Naive thymus-derived CD4-positive, alpha-beta T cell (primary cell): Measurements from ENCODE around the gene NBEA. TPM values are rescaled to one million over a fixed set of nuclear protein-coding genes. Genes with fewer than 3 reads are reported as not detected.

ENCODE experiments used
- ATAC-seq: fragments of 150-1000 bp; cut with Tn5 transposase; 2 replicates; pipeline ENCODE4 v1.10.0; 2021; ENCODE audit warnings: mild to moderate bottlenecking, moderate library complexity
- CTCF ChIA-PET: fragments of 350-600 bp; sonication (Branson Sonifier 250); formaldehyde crosslinking; loops from one replicate; lab custom pipeline; 2021; ENCODE audit warnings: antibody characterized with exemption; lab: Charles Lee
- POLR2A ChIA-PET: fragments of 350-600 bp; sonication (Branson Sonifier 250); formaldehyde crosslinking; loops from one replicate; lab custom pipeline; 2021; ENCODE audit warnings: antibody characterized with exemption, inconsistent platforms; lab: Charles Lee
- DNase-seq, 9 donors: peaks; one replicate each; pipeline versions ENCODE4 v3.0.0 to v3.0.0-alpha.2; 2020 to 2022; ENCODE audit warnings: mixed read lengths in 1 of 9
- H3K27ac ChIP-seq: one replicate; pipeline ENCODE4 v1.7.0; 2013; ENCODE audit warnings: mild to moderate bottlenecking, low read depth, low read length, moderate library complexity
- H3K27me3 ChIP-seq, 2 donors: one replicate each; pipeline ENCODE4 v1.7.0; 2013; ENCODE audit warnings: low read length in 2 of 2, mild to moderate bottlenecking in 2 of 2, moderate library complexity in 2 of 2; ENCODE audit not compliant: control insufficient read depth in 2 of 2, insufficient read depth in 2 of 2
- H3K36me3 ChIP-seq, 3 experiments: 1 replicate in 2 of 3; 2 replicates in 1 of 3; pipeline ENCODE4 v1.7.0; 2013; ENCODE audit warnings: low read length in 3 of 3, mild to moderate bottlenecking in 3 of 3, moderate library complexity in 1 of 3; ENCODE audit not compliant: insufficient read depth in 3 of 3, control insufficient read depth in 2 of 3
- H3K4me1 ChIP-seq, 2 donors: one replicate each; pipeline ENCODE4 v1.7.0; 2013; ENCODE audit warnings: low read length in 2 of 2, mild to moderate bottlenecking in 2 of 2, moderate library complexity in 1 of 2; ENCODE audit not compliant: control insufficient read depth in 2 of 2, insufficient read depth in 2 of 2
- H3K4me3 ChIP-seq: 2 replicates; pipeline ENCODE4 v1.7.0; 2013; ENCODE audit warnings: mild to moderate bottlenecking, low read length
- H3K9me3 ChIP-seq, 3 experiments: 1 replicate in 2 of 3; 2 replicates in 1 of 3; pipeline ENCODE4 v1.7.0; 2013; ENCODE audit warnings: low read length in 3 of 3; ENCODE audit not compliant: control insufficient read depth in 2 of 3
- H3K27ac Mint-ChIP-seq, 9 donors: one replicate each; pipeline ENCODE4 v1.8.0; 2020 to 2022; ENCODE audit warnings: mixed read lengths in 9 of 9, mild to moderate bottlenecking in 8 of 9, moderate library complexity in 5 of 9, inconsistent platforms in 2 of 9
- H3K27me3 Mint-ChIP-seq, 5 donors: one replicate each; pipeline ENCODE4 v1.8.0; 2021 to 2022; ENCODE audit warnings: mixed read lengths in 5 of 5, mild to moderate bottlenecking in 1 of 5
- H3K36me3 Mint-ChIP-seq, 5 donors: one replicate each; pipeline ENCODE4 v1.8.0; 2020 to 2022; ENCODE audit warnings: mixed read lengths in 5 of 5, mild to moderate bottlenecking in 3 of 5, inconsistent platforms in 1 of 5
- H3K4me1 Mint-ChIP-seq, 7 donors: one replicate each; pipeline ENCODE4 v1.8.0; 2020 to 2022; ENCODE audit warnings: mixed read lengths in 7 of 7, mild to moderate bottlenecking in 3 of 7, inconsistent platforms in 1 of 7
- H3K4me3 Mint-ChIP-seq, 10 donors: one replicate each; pipeline ENCODE4 v1.8.0; 2020 to 2022; ENCODE audit warnings: mild to moderate bottlenecking in 10 of 10, mixed read lengths in 10 of 10, moderate library complexity in 6 of 10, inconsistent platforms in 2 of 10
- H3K9me3 Mint-ChIP-seq, 11 donors: one replicate each; pipeline ENCODE4 v1.8.0; 2020 to 2022; ENCODE audit warnings: mixed read lengths in 11 of 11, mild to moderate bottlenecking in 4 of 11, inconsistent platforms in 1 of 11, moderate library complexity in 1 of 11
- intact Hi-C, 2 donors: fragments of 100-400 bp; cut with micrococcal nuclease; formaldehyde crosslinking; loops; one replicate each; pipeline ENCODE4 v1.15.1; 2023
- polyA plus RNA-seq, 2 donors: library from polyadenylated mRNA; unstranded; fragments of 300-500 nt; fragmentation: Illumina TruSeq; gene quantifications; one replicate each; pipeline ENCODE4 v1.2.3, GENCODE V29; 2021
- total RNA-seq, 6 experiments: library from RNA in 5 of 6; stranded (reverse) in 5 of 6; gene quantifications; 1 replicate in 5 of 6; 2 replicates in 1 of 6; pipeline ENCODE4 v1.2.3 and lab custom pipeline; 2021 to 2026

NBEA gene
- total and polyA plus RNA-seq, 7 experiments from 2014 or later = 0.15 to 6.3 (median 3.2) TPM

DNA sequence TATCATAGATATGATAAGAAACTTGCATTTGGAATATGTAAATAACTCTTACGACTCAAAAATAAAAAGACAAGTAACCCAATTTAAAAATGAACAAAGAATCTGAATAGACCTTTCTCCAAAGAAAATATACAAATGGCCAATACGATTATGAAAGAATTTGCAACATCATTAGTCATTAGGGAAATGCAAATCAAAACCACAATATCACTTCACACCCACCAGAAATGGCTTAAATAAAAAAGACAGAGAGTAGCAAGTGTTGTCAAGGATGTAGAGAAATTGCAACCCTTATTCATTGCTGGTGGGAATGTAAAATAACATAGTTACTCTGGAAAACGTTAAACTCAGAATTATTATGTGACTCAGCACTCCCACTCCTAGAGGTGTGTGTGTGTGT lies 761.0 kb downstream of the NBEA start:
- CTCF ChIA-PET = no interaction called here
- no peaks in the 10 kb centered on the region for H3K4me1 Mint-ChIP-seq
- no peak overlapping the region for H3K27ac Mint-ChIP-seq
- no peak overlapping the region for H3K27ac ChIP-seq
- POLR2A ChIA-PET = no interaction called here
- ATAC-seq (no peak), DNase-seq (no peak)
- no peaks in the 10 kb centered on the region for H3K4me1 ChIP-seq
- H3K9me3 ChIP-seq = no peaks in the 10 kb centered on the region
- peaks cover 0 to 3% (median under 1%) of the 10 kb centered on the region in 11 donors for H3K9me3 Mint-ChIP-seq
- H3K4me3 Mint-ChIP-seq = no peak overlapping the region
- no peaks in the 10 kb centered on the region for H3K36me3 Mint-ChIP-seq
- H3K27me3 Mint-ChIP-seq = peaks cover 0 to 26% (median 8%) of the 10 kb centered on the region in 5 donors
- H3K4me3 ChIP-seq = no peak overlapping the region
- no peaks in the 10 kb centered on the region for H3K36me3 ChIP-seq
- H3K27me3 ChIP-seq = no peaks in the 10 kb centered on the region
- intact Hi-C loops = no loop called here

DNA sequence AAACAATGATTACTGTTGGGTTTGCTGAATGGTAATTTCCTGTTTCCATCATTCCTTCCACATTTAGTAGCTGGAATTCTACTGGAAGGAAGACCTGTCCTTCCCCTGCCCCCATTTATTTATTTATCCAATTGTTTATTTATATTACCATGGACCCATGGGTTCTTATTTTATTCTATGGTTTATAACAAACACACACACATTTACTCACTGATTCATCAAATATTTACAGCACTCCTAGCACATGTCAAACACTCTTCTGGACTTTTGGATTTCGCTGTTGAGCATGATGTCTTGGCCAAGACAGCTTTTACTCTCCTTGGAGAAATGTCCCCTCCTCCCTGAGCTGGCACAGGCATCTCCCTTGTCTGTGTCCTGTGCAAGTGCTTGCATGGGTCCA lies 762.3 kb downstream of the NBEA start:
- Histone ChIP-seq H3K9me3 (no peaks in the 10 kb centered on the region), H3K27ac (no peak overlapping the region), H3K36me3 (no peaks in the 10 kb centered on the region), H3K4me1 (no peaks in the 10 kb centered on the region), H3K27me3 (no peaks in the 10 kb centered on the region), H3K4me3 (no peak overlapping the region)
- Mint-ChIP-seq H3K4me3 (no peak overlapping the region), H3K9me3 (peaks cover 0 to 5% (median 1%) of the 10 kb centered on the region in 11 donors), H3K36me3 (no peaks in the 10 kb centered on the region), H3K4me1 (no peaks in the 10 kb centered on the region), H3K27me3 (peaks cover 0 to 21% (median 5%) of the 10 kb centered on the region in 5 donors), H3K27ac (no peak overlapping the region)
- CTCF ChIA-PET = no interaction called here
- ATAC-seq (no peak), DNase-seq (no peak)
- POLR2A ChIA-PET = no interaction called here
- intact Hi-C loops = no loop called here

DNA sequence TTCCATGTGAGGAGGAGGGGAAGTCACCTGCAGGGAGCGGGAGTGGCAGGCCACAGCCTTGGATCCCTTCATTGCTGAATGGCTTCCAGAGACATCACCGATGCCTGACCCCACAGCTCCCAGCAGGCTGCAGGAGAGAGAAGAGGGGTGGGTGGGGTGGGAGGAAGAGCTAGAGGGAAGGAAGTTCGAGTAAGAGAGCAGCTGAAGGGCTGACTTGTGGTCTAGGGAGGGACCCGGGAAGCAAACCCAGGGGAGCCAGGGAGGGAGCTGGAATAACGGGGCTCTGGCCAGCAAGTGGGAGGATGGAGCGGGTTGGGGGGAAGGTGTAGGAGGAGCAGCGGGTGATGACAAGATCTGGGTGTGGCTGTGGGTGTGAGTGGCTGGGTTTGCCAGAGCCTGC lies 764.2 kb downstream of the NBEA start:
- Histone ChIP-seq H3K9me3 (no peaks in the 10 kb centered on the region), H3K4me1 (no peaks in the 10 kb centered on the region), H3K27ac (no peak overlapping the region), H3K27me3 (no peaks in the 10 kb centered on the region), H3K36me3 (no peaks in the 10 kb centered on the region), H3K4me3 (no peak overlapping the region)
- no peaks in the 10 kb centered on the region for H3K4me1 Mint-ChIP-seq
- H3K36me3 Mint-ChIP-seq = no peaks in the 10 kb centered on the region
- peaks cover 0 to 6% (median 2%) of the 10 kb centered on the region in 11 donors for H3K9me3 Mint-ChIP-seq
- DNase-seq = no peak
- ChIA-PET POLR2A (no interaction called here), CTCF (no interaction called here)
- peaks cover 0 to 12% (median 0%) of the 10 kb centered on the region in 5 donors for H3K27me3 Mint-ChIP-seq
- no peak for ATAC-seq
- no peak overlapping the region for H3K4me3 Mint-ChIP-seq
- intact Hi-C loops = no loop called here
- no peak overlapping the region for H3K27ac Mint-ChIP-seq

DNA sequence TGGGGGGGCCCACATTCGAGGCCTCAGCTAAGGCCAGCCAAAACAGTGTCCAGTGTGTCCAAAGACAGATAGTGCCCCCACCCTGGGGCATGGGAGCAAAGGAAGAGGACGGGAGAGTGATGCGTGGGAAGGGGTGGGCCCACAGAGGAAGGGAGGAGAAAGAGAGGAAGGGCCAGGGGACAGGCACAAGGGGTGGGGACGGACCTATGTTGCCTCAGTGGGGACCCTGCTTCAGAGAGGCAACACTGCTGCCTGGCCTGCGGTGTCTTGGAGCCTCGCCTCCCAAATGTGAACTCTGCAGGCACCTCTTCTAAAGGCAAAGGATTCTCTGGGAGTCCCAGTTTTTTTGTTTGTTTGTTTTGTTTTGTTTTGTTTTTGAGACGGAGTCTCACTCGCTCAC lies 764.7 kb downstream of the NBEA start:
- H3K4me3 ChIP-seq = no peak overlapping the region
- DNase-seq = no peak
- ChIA-PET CTCF (no interaction called here), POLR2A (no interaction called here)
- intact Hi-C loops = no loop called here
- no peaks in the 10 kb centered on the region for H3K4me1 ChIP-seq
- ATAC-seq = no peak
- Mint-ChIP-seq H3K27ac (no peak overlapping the region), H3K4me3 (no peak overlapping the region), H3K36me3 (no peaks in the 10 kb centered on the region), H3K9me3 (peaks cover 0 to 6% (median 2%) of the 10 kb centered on the region in 11 donors), H3K4me1 (no peaks in the 10 kb centered on the region), H3K27me3 (peaks cover 0 to 12% (median 0%) of the 10 kb centered on the region in 5 donors)
- H3K36me3 ChIP-seq = no peaks in the 10 kb centered on the region
- no peaks in the 10 kb centered on the region for H3K27me3 ChIP-seq
- no peaks in the 10 kb centered on the region for H3K9me3 ChIP-seq
- H3K27ac ChIP-seq = no peak overlapping the region

DNA sequence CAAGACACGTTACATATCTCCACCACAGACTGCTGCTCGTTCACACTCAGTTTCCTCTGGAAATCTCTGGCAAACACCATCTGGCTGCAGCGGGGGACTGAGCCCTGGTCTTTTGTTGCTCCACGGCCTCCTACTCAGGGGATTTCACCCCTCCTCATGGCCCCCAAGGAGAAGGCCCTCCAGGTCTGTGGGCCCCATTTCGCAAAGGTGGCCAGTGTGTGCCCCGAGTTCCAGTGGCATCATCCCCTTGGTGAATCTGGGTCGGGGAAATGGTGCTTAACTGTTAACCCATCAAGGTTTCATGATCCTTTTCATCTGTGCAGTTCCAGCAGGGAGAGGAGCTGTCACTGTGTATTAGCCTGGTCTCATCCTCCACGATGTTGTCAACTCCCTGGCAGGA lies 769.8 kb downstream of the NBEA start:
- Histone ChIP-seq H3K4me3 (no peak overlapping the region), H3K4me1 (no peaks in the 10 kb centered on the region), H3K36me3 (no peaks in the 10 kb centered on the region), H3K27me3 (no peaks in the 10 kb centered on the region), H3K27ac (no peak overlapping the region), H3K9me3 (no peaks in the 10 kb centered on the region)
- no peak for DNase-seq
- ChIA-PET POLR2A (no interaction called here), CTCF (interaction anchor here (0.7 kb wide), 1 partner anchor 101 kb away, joined by 3 read pairs; no protein-coding TSS in a partner anchor)
- Mint-ChIP-seq H3K4me3 (no peak overlapping the region), H3K4me1 (no peaks in the 10 kb centered on the region), H3K36me3 (no peaks in the 10 kb centered on the region), H3K27me3 (peaks cover 0 to 4% (median 0%) of the 10 kb centered on the region in 5 donors), H3K9me3 (peaks cover 0 to 5% (median 0%) of the 10 kb centered on the region in 11 donors), H3K27ac (no peak overlapping the region)
- intact Hi-C loops = no loop called here
- ATAC-seq = no peak

DNA sequence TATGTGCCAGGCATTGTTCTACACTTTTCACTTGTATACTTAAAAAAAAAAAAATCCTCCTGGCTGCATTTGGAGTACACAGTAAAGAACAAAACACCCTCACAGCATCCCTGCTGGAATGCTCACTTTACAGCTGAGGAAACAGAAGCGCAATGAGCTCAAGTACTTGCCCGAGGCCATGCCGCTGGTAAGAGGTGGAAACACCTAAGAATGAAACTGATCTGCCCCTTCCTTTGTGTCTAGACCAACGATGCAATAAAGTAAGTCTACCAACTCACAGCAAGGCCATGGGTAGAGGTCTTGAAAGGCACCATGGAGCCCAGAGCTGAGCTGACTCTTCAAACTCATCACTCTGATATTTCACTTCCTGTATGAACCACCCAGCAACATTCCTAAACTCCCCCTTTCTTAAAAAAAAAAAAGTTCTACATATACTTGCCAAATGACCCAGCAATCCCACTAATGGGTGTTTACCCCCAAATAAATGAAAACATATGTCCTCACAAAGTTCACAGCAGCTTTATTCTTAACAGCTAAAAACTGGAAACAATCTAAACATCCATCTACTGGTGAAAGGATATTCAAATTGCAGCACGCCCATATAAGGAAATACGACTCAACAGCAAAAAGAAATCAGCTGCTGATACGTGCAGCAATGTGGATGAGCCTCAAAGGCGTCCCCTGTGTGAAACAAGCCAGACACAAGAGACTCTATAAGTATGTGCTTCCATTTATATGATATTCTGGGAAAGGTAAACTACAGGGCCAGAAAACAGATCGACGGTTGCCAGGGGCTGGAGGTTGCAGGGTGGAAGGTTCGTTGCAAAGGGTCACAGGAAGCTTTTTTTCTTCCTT lies 771.1 kb downstream of the NBEA start:
- Mint-ChIP-seq H3K27me3 (peaks cover 0 to 4% (median 0%) of the 10 kb centered on the region in 5 donors), H3K4me3 (no peak overlapping the region), H3K4me1 (no peaks in the 10 kb centered on the region), H3K36me3 (no peaks in the 10 kb centered on the region), H3K27ac (no peak overlapping the region), H3K9me3 (peaks cover 0 to 4% (median 0%) of the 10 kb centered on the region in 11 donors)
- Histone ChIP-seq H3K27me3 (no peaks in the 10 kb centered on the region), H3K27ac (no peak overlapping the region), H3K4me3 (no peak overlapping the region), H3K4me1 (no peaks in the 10 kb centered on the region), H3K36me3 (no peaks in the 10 kb centered on the region), H3K9me3 (no peaks in the 10 kb centered on the region)
- CTCF ChIA-PET = no interaction called here
- no peak for ATAC-seq
- POLR2A ChIA-PET = no interaction called here
- intact Hi-C loops = no loop called here
- DNase-seq = no peak

DNA sequence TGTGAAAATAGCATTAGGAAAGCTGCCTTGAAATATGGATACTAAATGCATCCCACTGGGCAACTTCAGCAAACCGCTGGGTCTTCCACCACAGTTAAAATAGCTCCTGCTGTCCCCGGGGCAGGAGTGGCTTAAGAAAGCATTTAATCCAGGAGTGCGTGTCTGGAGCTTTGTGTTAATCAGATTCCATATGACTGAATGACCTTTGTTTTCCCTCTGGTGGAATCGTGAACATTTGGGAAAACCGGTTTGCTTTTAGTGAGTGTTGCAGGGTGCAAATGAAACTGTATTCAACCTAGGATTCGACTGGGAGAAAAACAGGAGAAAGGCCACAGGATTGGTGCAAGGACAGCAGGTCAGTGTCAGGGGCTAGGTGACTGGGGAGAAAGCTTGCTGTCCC lies 772.1 kb downstream of the NBEA start:
- H3K27me3 ChIP-seq = no peaks in the 10 kb centered on the region
- ChIA-PET POLR2A (no interaction called here), CTCF (no interaction called here)
- Mint-ChIP-seq H3K36me3 (no peaks in the 10 kb centered on the region), H3K27me3 (peaks cover 0 to 7% (median 0%) of the 10 kb centered on the region in 5 donors), H3K4me1 (no peaks in the 10 kb centered on the region), H3K9me3 (peaks cover 0 to 2% (median 0%) of the 10 kb centered on the region in 11 donors), H3K4me3 (no peak overlapping the region), H3K27ac (no peak overlapping the region)
- no peaks in the 10 kb centered on the region for H3K9me3 ChIP-seq
- no peaks in the 10 kb centered on the region for H3K36me3 ChIP-seq
- no peaks in the 10 kb centered on the region for H3K4me1 ChIP-seq
- no peak overlapping the region for H3K4me3 ChIP-seq
- DNase-seq = no peak
- intact Hi-C loops = no loop called here
- H3K27ac ChIP-seq = no peak overlapping the region
- no peak for ATAC-seq
